Keratinocyte (primary cell): ENCODE results near the gene TMEM256. TPM values are rescaled to one million over a fixed set of nuclear protein-coding genes. Genes with fewer than 3 reads are reported as not detected.
A peak's percentile ranks its signal among the peaks of the same experiment; 100 is the strongest.

ENCODE experiments used
- DNase-seq: peaks from one replicate; pipeline ENCODE4 v3.0.0-alpha.2; 2011; ENCODE audit warnings: low read depth, missing footprints, low spot score
- FAIRE-seq: peaks from 2 replicates; lab custom pipeline; 2011; peaks lifted over from hg19 to GRCh38; lab: Jason Lieb, UNC
- H2AFZ ChIP-seq: 2 replicates; pipeline ENCODE4 v1.6.0; 2012; ENCODE audit warnings: low read length, control low read depth, inconsistent platforms; ENCODE audit not compliant: control insufficient read depth
- H3K27ac ChIP-seq: 2 replicates; pipeline ENCODE4 v1.5.1; 2011; ENCODE audit warnings: low read length; ENCODE audit not compliant: control insufficient read depth, insufficient read depth
- H3K27me3 ChIP-seq: 3 replicates; pipeline ENCODE4 v1.6.0; 2011; ENCODE audit warnings: low read length; ENCODE audit not compliant: control insufficient read depth, insufficient read depth; ENCODE audit errors: extremely low read depth
- H3K36me3 ChIP-seq, 2 experiments: 2 replicates in 1 of 2; 3 replicates in 1 of 2; pipeline ENCODE4 v1.5.1; 2011; ENCODE audit warnings: low read length in 2 of 2, mild to moderate bottlenecking in 1 of 2; ENCODE audit not compliant: control insufficient read depth in 2 of 2, insufficient read depth in 2 of 2; ENCODE audit errors: extremely low read depth in 1 of 2
- H3K4me1 ChIP-seq: 3 replicates; pipeline ENCODE4 v1.5.1; 2011; ENCODE audit warnings: low read length; ENCODE audit not compliant: control insufficient read depth, insufficient read depth; ENCODE audit errors: extremely low read depth
- H3K4me2 ChIP-seq: 3 replicates; pipeline ENCODE4 v1.6.0; 2011; ENCODE audit warnings: low read depth, low read length; ENCODE audit not compliant: control insufficient read depth, insufficient read depth; ENCODE audit errors: extremely low read depth
- H3K4me3 ChIP-seq, 3 experiments: fragments of 200-600 bp in 1 of 3; sonication (generic) in 1 of 3; 2 replicates in 2 of 3; 3 replicates in 1 of 3; pipeline ENCODE4 v1.5.1; 2011 to 2016; ENCODE audit warnings: low read length in 3 of 3, mild to moderate bottlenecking in 3 of 3, control low read depth in 2 of 3, inconsistent platforms in 1 of 3, low read depth in 1 of 3, mixed read lengths in 1 of 3, mixed run types in 1 of 3, moderate library complexity in 1 of 3; ENCODE audit not compliant: control insufficient read depth in 2 of 3, insufficient read depth in 2 of 3; ENCODE audit errors: extremely low read depth in 1 of 3
- H3K79me2 ChIP-seq: 2 replicates; pipeline ENCODE4 v1.6.0; 2012; ENCODE audit warnings: low read length; ENCODE audit not compliant: control insufficient read depth, insufficient read depth
- H3K9ac ChIP-seq: 3 replicates; pipeline ENCODE4 v1.6.0; 2011; ENCODE audit warnings: low read length; ENCODE audit not compliant: control insufficient read depth, insufficient read depth; ENCODE audit errors: extremely low read depth
- H3K9me1 ChIP-seq: 3 replicates; pipeline ENCODE4 v1.6.0; 2011; ENCODE audit warnings: low read length; ENCODE audit not compliant: control insufficient read depth, insufficient read depth; ENCODE audit errors: extremely low read depth
- H3K9me3 ChIP-seq: 2 replicates; pipeline ENCODE4 v1.5.1; 2012; ENCODE audit warnings: low read depth, low read length; ENCODE audit not compliant: control insufficient read depth
- H4K20me1 ChIP-seq: 3 replicates; pipeline ENCODE4 v1.6.0; 2011; ENCODE audit warnings: low read length; ENCODE audit not compliant: control insufficient read depth, insufficient read depth; ENCODE audit errors: extremely low read depth
- CTCF ChIP-seq, 3 experiments: IDR thresholded peaks in 1 of 3; conservative IDR thresholded peaks in 1 of 3; optimal IDR thresholded peaks in 1 of 3; 2 replicates in 2 of 3; 3 replicates in 1 of 3; pipeline versions ENCODE3 to v1.5.1; 2011; ENCODE audit warnings: low read length in 3 of 3, mild to moderate bottlenecking in 3 of 3, moderate library complexity in 2 of 3, control low read depth in 1 of 3, inconsistent platforms in 1 of 3; ENCODE audit not compliant: insufficient read depth in 2 of 3; ENCODE audit errors: extremely low read depth in 1 of 3
- EZH2 ChIP-seq: IDR thresholded peaks from one replicate; pipeline ENCODE4 v1.6.1; 2012; ENCODE audit warnings: inconsistent platforms, mild to moderate bottlenecking, low read length, moderate library complexity
- dilution Hi-C: fragments of 300-500 bp; cut with MboI; formaldehyde crosslinking; loops from one replicate; pipeline ENCODE4 v1.7.0; 2020; ENCODE audit warnings: low sequenced_read_pairs; ENCODE audit not compliant: extremely low pct_ligation_motif_present
- polyA plus RNA-seq, 5 experiments: library from polyadenylated mRNA; depleted of rRNA in 3 of 5; stranded (reverse) in 3 of 5; stranded (forward) in 1 of 5; unstranded in 1 of 5; fragments of >200 nt; gene quantifications; 1 replicate in 1 of 5; 2 replicates in 3 of 5; 3 replicates in 1 of 5; pipeline versions ENCODE4 v1.2.1 to v1.2.3, GENCODE V29; 2011 to 2012; ENCODE audit warnings: missing spikeins in 2 of 5, low read depth in 1 of 5, low replicate concordance in 1 of 5

The TMEM256 gene
- polyA plus RNA-seq, 1 donor (not counting 4 experiments of a cell fraction or from before 2014, with no cell fraction given) = 68.1 TPM

GRCh38 chr17:7355573-7355972, 48.3 kb downstream of the TMEM256 start:
- Histone ChIP-seq H3K9me3 (no peaks in the 10 kb centered on the region), H4K20me1 (no peaks in the 10 kb centered on the region), H3K4me2 (no peak overlapping the region), H3K9ac (no peak overlapping the region), H2AFZ (no peak overlapping the region), H3K9me1 (no peaks in the 10 kb centered on the region), H3K27ac (peak overlapping the region; percentile 51), H3K4me3 (no peak overlapping the region), H3K27me3 (no peaks in the 10 kb centered on the region), H3K36me3 (no peaks in the 10 kb centered on the region), H3K79me2 (peaks cover 23% of the 10 kb centered on the region), H3K4me1 (peaks cover 36% of the 10 kb centered on the region)
- dilution Hi-C loops = no loop called here
- peak; percentile 39 for FAIRE-seq
- TF ChIP-seq EZH2 (no peak), CTCF (optimal IDR thresholded peaks at IDR 0.05 in 1 of 3, IDR thresholded peaks at IDR 0.05 in 1 of 3, conservative IDR thresholded peaks at IDR 0.05 in 1 of 3; ENCODE audit: extremely low read depth in 1 of 3, insufficient read depth in 2 of 3, low read length in 3 of 3) (no peak)
- no peak for DNase-seq

- DNase-seq (no peak), FAIRE-seq (no peak)
- Histone ChIP-seq H3K27ac (peak within 1 kb of the TSS; percentile 88), H3K9me1 (no peaks in the 10 kb centered on the region), H3K4me2 (peak within 1 kb of the TSS; percentile 95), H3K36me3 (no peaks in the 10 kb centered on the region), H2AFZ (no peak within 1 kb of the TSS), H3K9ac (peak within 1 kb of the TSS; percentile 69), H3K9me3 (no peaks in the 10 kb centered on the region), H3K79me2 (peaks cover 23% of the 10 kb centered on the region), H3K4me1 (peaks cover 36% of the 10 kb centered on the region), H4K20me1 (no peaks in the 10 kb centered on the region), H3K27me3 (no peaks in the 10 kb centered on the region), H3K4me3 (peak within 1 kb of the TSS; percentile 45 to 58 (median 54))
- no peak for TF ChIP-seq CTCF (optimal IDR thresholded peaks at IDR 0.05 in 1 of 3, IDR thresholded peaks at IDR 0.05 in 1 of 3, conservative IDR thresholded peaks at IDR 0.05 in 1 of 3; ENCODE audit: extremely low read depth in 1 of 3, insufficient read depth in 2 of 3, low read length in 3 of 3)
- no peak for TF ChIP-seq EZH2
- dilution Hi-C loops = no loop called here
Measured at GRCh38 chr17:7355053-7355452, 48.8 kb downstream of the TMEM256 start, which contains the start of gene TMEM95. TMEM95 (plus strand) TSS chr17:7355156; CDS start chr17:7355205, 49 bp downstream.
